Common myeloid progenitor, CD34-positive (primary cell): ENCODE measurements around the gene GALNT10.

ENCODE experiments used
- CTCF ChIA-PET: fragments of 350-600 bp; sonication (Branson Sonifier 250); formaldehyde crosslinking; loops from one replicate; lab custom pipeline; 2021; ENCODE audit warnings: antibody characterized with exemption; lab: Charles Lee
- POLR2A ChIA-PET: fragments of 350-600 bp; sonication (Branson Sonifier 250); formaldehyde crosslinking; loops from one replicate; lab custom pipeline; 2021; ENCODE audit warnings: antibody characterized with exemption; lab: Charles Lee
- DNase-seq, 3 donors: peaks; one replicate each; pipeline versions ENCODE4 v3.0.0 to v3.0.0-alpha.2; 2013
- H3K27ac ChIP-seq, 2 experiments: 1 replicate in 1 of 2; 2 replicates in 1 of 2; pipeline ENCODE4 v1.7.0; 2013; ENCODE audit warnings: inconsistent platforms in 2 of 2, low read length in 2 of 2, mild to moderate bottlenecking in 2 of 2, low read depth in 1 of 2, moderate library complexity in 1 of 2; ENCODE audit not compliant: severe bottlenecking in 2 of 2, insufficient read depth in 1 of 2, poor library complexity in 1 of 2
- H3K27me3 ChIP-seq, 5 experiments: replicated peaks in 2 of 5; 1 replicate in 3 of 5; 2 replicates in 2 of 5; pipeline versions ENCODE4 v1.6.1 to v1.7.0; 2013; ENCODE audit warnings: low read length in 4 of 5, mild to moderate bottlenecking in 2 of 5, moderate library complexity in 2 of 5, inconsistent platforms in 1 of 5; ENCODE audit not compliant: insufficient read depth in 5 of 5, control insufficient read depth in 4 of 5
- H3K36me3 ChIP-seq, 4 experiments: 1 replicate in 2 of 4; 2 replicates in 2 of 4; pipeline versions ENCODE4 v1.6.1 to v1.7.0; 2013; ENCODE audit warnings: low read length in 3 of 4, control low read depth in 1 of 4, mild to moderate bottlenecking in 1 of 4; ENCODE audit not compliant: control insufficient read depth in 4 of 4, insufficient read depth in 4 of 4
- H3K4me1 ChIP-seq, 4 experiments: 1 replicate in 3 of 4; 2 replicates in 1 of 4; pipeline versions ENCODE4 v1.6.1 to v1.7.1; 2013; ENCODE audit warnings: low read length in 3 of 4, mild to moderate bottlenecking in 3 of 4, control low read depth in 1 of 4, inconsistent platforms in 1 of 4, moderate library complexity in 1 of 4; ENCODE audit not compliant: control insufficient read depth in 4 of 4, insufficient read depth in 4 of 4; ENCODE audit errors: control extremely low read depth in 1 of 4
- H3K4me3 ChIP-seq, 7 experiments: 1 replicate in 4 of 7; 2 replicates in 3 of 7; pipeline versions ENCODE4 v1.5.1 to v1.7.0; 2013; ENCODE audit warnings: mild to moderate bottlenecking in 7 of 7, low read length in 6 of 7, moderate library complexity in 6 of 7, inconsistent platforms in 2 of 7, low read depth in 2 of 7, control low read depth in 1 of 7; ENCODE audit not compliant: insufficient read depth in 4 of 7, control insufficient read depth in 1 of 7; ENCODE audit errors: extremely low read depth in 1 of 7
- H3K9me3 ChIP-seq, 5 experiments: 1 replicate in 4 of 5; 2 replicates in 1 of 5; pipeline versions ENCODE4 v1.6.1 to v1.7.1; 2013; ENCODE audit warnings: low read length in 4 of 5, mild to moderate bottlenecking in 2 of 5, inconsistent platforms in 1 of 5, low read depth in 1 of 5, moderate library complexity in 1 of 5; ENCODE audit not compliant: control insufficient read depth in 4 of 5, insufficient read depth in 2 of 5; ENCODE audit errors: control extremely low read depth in 1 of 5
- WGBS: methylation state at CpG from one replicate; pipeline ENCODE4 v1.1.5; 2013; ENCODE audit not compliant: insufficient coverage; 5-methylcytosine and 5-hydroxymethylcytosine counted together

GALNT10 gene

GRCh38 chr5:154203798-154204578 lies 13.5 kb downstream of the GALNT10 start:
- H3K4me3 ChIP-seq = no peak overlapping the region
- WGBS = 87% methylated on average over 3 of the region's 4 CpGs
- H3K4me1 ChIP-seq = peaks cover 5 to 36% (median 19%) of the 10 kb centered on the region in 4 experiments
- POLR2A ChIA-PET = interaction anchor here (0.6 to 1.0 kb wide), 2 partner anchors 11 to 136 kb away, joined by 4 to 5 read pairs; no protein-coding TSS in a partner anchor
- H3K27ac ChIP-seq = no peak overlapping the region
- no peak for DNase-seq
- H3K36me3 ChIP-seq = peaks cover 0 to 5% (median 2%) of the 10 kb centered on the region in 4 experiments
- H3K27me3 ChIP-seq = no peaks in the 10 kb centered on the region
- peaks cover 0 to 3% (median 0%) of the 10 kb centered on the region in 5 experiments for H3K9me3 ChIP-seq
- CTCF ChIA-PET = interaction anchor here (1.4 kb wide), 2 partner anchors 9 to 11 kb away, joined by 4 read pairs; no protein-coding TSS in a partner anchor

- Histone ChIP-seq H3K27me3 (no peaks in the 10 kb centered on the region), H3K4me3 (no peak overlapping the region), H3K4me1 (peaks cover 2 to 20% (median 6%) of the 10 kb centered on the region in 4 experiments), H3K27ac (no peak overlapping the region), H3K9me3 (peaks cover 0 to 3% (median 0%) of the 10 kb centered on the region in 5 experiments), H3K36me3 (peaks cover 0 to 11% (median 4%) of the 10 kb centered on the region in 4 experiments)
- ChIA-PET CTCF (interaction anchor here (1.1 to 2.3 kb wide), 3 partner anchors 8 to 199 kb away, joined by 3 to 11 read pairs (median 3); no protein-coding TSS in a partner anchor), POLR2A (interaction anchor here (0.6 to 0.8 kb wide), 2 partner anchors 19 to 585 kb away, joined by 3 read pairs; no protein-coding TSS in a partner anchor)
- 100% methylated on average over 4 of the region's 6 CpGs for WGBS
- no peak for DNase-seq
These were observed 15.0 kb downstream of the GALNT10 start for GRCh38 chr5:154205441-154206117.

- ChIA-PET POLR2A (no interaction called here), CTCF (interaction anchor here (1.5 to 2.3 kb wide), 2 partner anchors 9 to 116 kb away, joined by 3 to 11 read pairs; no protein-coding TSS in a partner anchor)
- Histone ChIP-seq H3K4me3 (no peak overlapping the region), H3K4me1 (peaks cover 2 to 16% (median 6%) of the 10 kb centered on the region in 4 experiments), H3K9me3 (peaks cover 0 to 3% (median 0%) of the 10 kb centered on the region in 5 experiments), H3K27me3 (no peaks in the 10 kb centered on the region), H3K27ac (no peak overlapping the region), H3K36me3 (peaks cover 0 to 11% (median 2%) of the 10 kb centered on the region in 4 experiments)
- DNase-seq = no peak
- WGBS = 96% methylated on average over 6 of the region's 6 CpGs
These were observed 15.8 kb downstream of the GALNT10 start for GRCh38 chr5:154206311-154206710.

- no peak for DNase-seq
- no peaks in the 10 kb centered on the region for H3K27me3 ChIP-seq
- ChIA-PET CTCF (interaction anchor here (1.1 to 2.3 kb wide), 4 partner anchors 10 to 115 kb away, joined by 3 to 11 read pairs (median 3); partner anchors contain the start of gene GALNT10), POLR2A (no interaction called here)
- H3K4me1 ChIP-seq = peaks cover 2 to 14% (median 6%) of the 10 kb centered on the region in 4 experiments
- H3K27ac ChIP-seq = no peak overlapping the region
- peaks cover 0 to 11% (median 4%) of the 10 kb centered on the region in 4 experiments for H3K36me3 ChIP-seq
- H3K9me3 ChIP-seq = peaks cover 0 to 3% (median 0%) of the 10 kb centered on the region in 5 experiments
- 100% methylated on average over 4 of the region's 4 CpGs for WGBS
- H3K4me3 ChIP-seq = no peak overlapping the region
These were observed 16.7 kb downstream of the GALNT10 start for GRCh38 chr5:154207204-154207603.

- H3K9me3 ChIP-seq = peaks cover 0 to 3% (median 0%) of the 10 kb centered on the region in 5 experiments
- ChIA-PET POLR2A (no interaction called here), CTCF (interaction anchor here (1.0 kb wide), 1 partner anchor 26 kb away, joined by 3 read pairs; no protein-coding TSS in a partner anchor)
- H3K27ac ChIP-seq = no peak overlapping the region
- no peaks in the 10 kb centered on the region for H3K27me3 ChIP-seq
- H3K36me3 ChIP-seq = peaks cover 0 to 9% (median 4%) of the 10 kb centered on the region in 4 experiments
- H3K4me3 ChIP-seq = no peak overlapping the region
- DNase-seq = no peak
- peaks cover 0 to 6% (median 2%) of the 10 kb centered on the region in 4 experiments for H3K4me1 ChIP-seq
- WGBS = no CpG with 5 or more reads among the region's 2 CpGs
These were observed 19.1 kb downstream of the GALNT10 start for GRCh38 chr5:154209591-154210081.

- Histone ChIP-seq H3K4me3 (no peak overlapping the region), H3K27me3 (no peaks in the 10 kb centered on the region), H3K4me1 (peaks cover 0 to 7% (median 3%) of the 10 kb centered on the region in 4 experiments), H3K27ac (no peak overlapping the region), H3K36me3 (peaks cover 0 to 9% (median 4%) of the 10 kb centered on the region in 4 experiments), H3K9me3 (peaks cover 0 to 3% (median 0%) of the 10 kb centered on the region in 5 experiments)
- WGBS = 73% methylated on average over 2 of the region's 2 CpGs
- CTCF ChIA-PET = no interaction called here
- POLR2A ChIA-PET = no interaction called here
- DNase-seq = no peak
These were observed 19.6 kb downstream of the GALNT10 start for GRCh38 chr5:154210163-154210562.
